Measurements from ENCODE around the gene CDH12. TPM values are rescaled to one million over a fixed set of nuclear protein-coding genes. Genes with fewer than 3 reads are reported as not detected.

Gene CDH12
- polyA plus RNA-seq, 1 donor = 0.40 TPM

- DNase-seq = no peak
Observed at GRCh38 chr5:21809611-21810010, 1043.5 kb downstream of the CDH12 start.

- no peak for DNase-seq
Observed at GRCh38 chr5:21807953-21808352, 1045.2 kb downstream of the CDH12 start.

- DNase-seq = no peak
Observed at GRCh38 chr5:21806943-21807342, 1046.2 kb downstream of the CDH12 start.

GRCh38 chr5:21806271-21806670 lies 1046.9 kb downstream of the CDH12 start:
- DNase-seq = no peak

- no peak for DNase-seq
Observed at GRCh38 chr5:21802869-21803490, 1050.2 kb downstream of the CDH12 start.

GRCh38 chr5:21802100-21802499 lies 1051.0 kb downstream of the CDH12 start:
- no peak for DNase-seq

GRCh38 chr5:21792748-21793147 lies 1060.4 kb downstream of the CDH12 start:
- no peak for DNase-seq

GRCh38 chr5:21791304-21791703 lies 1061.8 kb downstream of the CDH12 start:
- DNase-seq = no peak

GRCh38 chr5:21784487-21784886 lies 1068.7 kb downstream of the CDH12 start:
- DNase-seq = no peak

- no peak for DNase-seq
Observed at GRCh38 chr5:21783074-21783679, 1070.0 kb downstream of the CDH12 start.

- no peak for DNase-seq
Observed at GRCh38 chr5:21776466-21776865, 1076.7 kb downstream of the CDH12 start.

GRCh38 chr5:21774801-21775200 lies 1078.3 kb downstream of the CDH12 start:
- DNase-seq = no peak

GRCh38 chr5:21774281-21774680 lies 1078.9 kb downstream of the CDH12 start:
- DNase-seq = no peak

- DNase-seq = no peak
Observed at GRCh38 chr5:21773456-21773855, 1079.7 kb downstream of the CDH12 start.

- no peak for DNase-seq
Observed at GRCh38 chr5:21765406-21765805, 1087.7 kb downstream of the CDH12 start.

GRCh38 chr5:21739096-21739495 lies 1114.0 kb downstream of the CDH12 start:
- no peak for DNase-seq

- DNase-seq = no peak
Observed at GRCh38 chr5:21723500-21723899, 1129.6 kb downstream of the CDH12 start.

GRCh38 chr5:21711866-21712758 lies 1141.0 kb downstream of the CDH12 start:
- DNase-seq = no peak

- DNase-seq = no peak
Observed at GRCh38 chr5:21709770-21710169, 1143.4 kb downstream of the CDH12 start.

GRCh38 chr5:21704974-21705668 lies 1148.0 kb downstream of the CDH12 start:
- no peak for DNase-seq

- no peak for DNase-seq
Observed at GRCh38 chr5:21701317-21701716, 1151.8 kb downstream of the CDH12 start.
